ENCODE data around the gene GLT8D1.

Gene GLT8D1

DNA sequence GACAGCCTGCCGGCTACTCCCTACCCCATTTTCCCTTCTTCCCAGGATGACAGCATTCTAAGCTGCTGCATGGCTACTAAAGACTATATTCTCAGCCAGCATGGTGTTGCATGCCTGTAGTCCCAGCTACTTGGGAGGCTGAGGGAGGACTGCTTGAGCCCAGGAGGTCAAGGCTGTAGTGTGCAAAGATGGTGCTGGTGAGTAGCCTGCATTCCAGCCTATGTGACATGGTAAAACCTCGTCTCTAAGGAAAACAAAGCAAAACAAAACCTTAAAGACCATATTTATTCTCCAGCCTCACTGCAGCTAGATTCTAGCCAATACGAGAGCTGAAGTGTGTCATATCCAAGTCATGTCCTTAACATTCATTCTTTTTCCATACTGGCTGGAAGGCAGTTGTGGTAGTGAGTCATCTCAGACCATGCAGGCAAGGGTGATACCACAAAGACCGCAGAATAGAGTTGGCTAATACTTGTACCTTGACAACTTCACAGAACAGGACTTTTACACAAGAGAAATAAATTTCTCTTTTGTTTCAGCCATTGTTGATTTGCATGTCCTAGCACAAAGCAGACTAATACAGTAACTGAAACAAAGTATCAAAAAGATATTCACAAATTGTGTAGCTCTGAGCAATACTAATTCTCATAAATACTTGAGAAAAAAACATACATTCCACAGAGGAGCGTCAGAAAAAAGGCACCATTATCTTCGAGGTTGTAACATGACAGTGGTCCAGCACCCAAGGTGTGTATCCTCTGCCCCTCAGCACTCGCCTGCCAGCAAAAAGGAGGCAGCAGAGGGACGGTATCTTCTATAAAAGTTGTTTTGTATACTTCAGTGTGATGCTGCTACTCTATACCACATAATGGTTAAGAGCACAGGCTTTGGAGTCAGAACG is 34.7 kb downstream of the GLT8D1 start:
- Histone ChIP-seq H3K9ac (ENCODE audit: low read length) (no peak overlapping the region), H3K4me1 (ENCODE audit: insufficient read depth, low read length) (peaks cover 12% of the 10 kb centered on the region), H3K4me3 (ENCODE audit: low read depth in 1 of 2, low read length in 2 of 2) (no peak overlapping the region), H3K36me3 (ENCODE audit: insufficient read depth, low read length) (peaks cover 30% of the 10 kb centered on the region), H3K27me3 (ENCODE audit: control insufficient read depth in 1 of 2, insufficient read depth in 2 of 2, low read length in 2 of 2) (no peaks in the 10 kb centered on the region), H3K27ac (ENCODE audit: low read depth, low read length) (no peak overlapping the region), H3K9me3 (ENCODE audit: low read length) (no peaks in the 10 kb centered on the region)

DNA sequence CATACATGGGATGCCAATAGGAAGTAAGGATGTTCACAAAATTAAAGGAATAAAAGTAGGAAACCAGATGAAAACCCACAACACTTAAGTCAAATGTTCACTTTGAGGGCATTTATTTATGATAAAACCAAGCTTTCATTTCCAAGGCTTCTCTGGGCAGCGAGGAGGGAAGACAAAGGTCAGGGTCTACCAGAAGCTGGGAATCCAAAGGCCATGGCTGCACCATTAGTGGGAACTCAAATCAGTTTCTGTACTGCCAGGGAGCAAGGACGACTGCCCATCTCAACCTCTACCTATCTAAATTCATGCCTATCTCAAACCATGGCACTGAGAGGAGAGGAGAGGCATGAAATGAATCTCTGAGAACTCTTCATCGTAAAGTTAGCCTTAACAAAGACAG is 42.5 kb downstream of the GLT8D1 start:
- H3K9me3 ChIP-seq (ENCODE audit: low read length): no peaks in the 10 kb centered on the region
- no peaks in the 10 kb centered on the region for H3K4me1 ChIP-seq (ENCODE audit: insufficient read depth, low read length)
- H3K4me3 ChIP-seq (ENCODE audit: low read depth in 1 of 2, low read length in 2 of 2): no peak overlapping the region
- H3K36me3 ChIP-seq (ENCODE audit: insufficient read depth, low read length): peaks cover 43% of the 10 kb centered on the region
- no peak overlapping the region for H3K27ac ChIP-seq (ENCODE audit: low read depth, low read length)
- H3K9ac ChIP-seq (ENCODE audit: low read length): no peak overlapping the region
- H3K27me3 ChIP-seq (ENCODE audit: control insufficient read depth in 1 of 2, insufficient read depth in 2 of 2, low read length in 2 of 2): no peaks in the 10 kb centered on the region

DNA sequence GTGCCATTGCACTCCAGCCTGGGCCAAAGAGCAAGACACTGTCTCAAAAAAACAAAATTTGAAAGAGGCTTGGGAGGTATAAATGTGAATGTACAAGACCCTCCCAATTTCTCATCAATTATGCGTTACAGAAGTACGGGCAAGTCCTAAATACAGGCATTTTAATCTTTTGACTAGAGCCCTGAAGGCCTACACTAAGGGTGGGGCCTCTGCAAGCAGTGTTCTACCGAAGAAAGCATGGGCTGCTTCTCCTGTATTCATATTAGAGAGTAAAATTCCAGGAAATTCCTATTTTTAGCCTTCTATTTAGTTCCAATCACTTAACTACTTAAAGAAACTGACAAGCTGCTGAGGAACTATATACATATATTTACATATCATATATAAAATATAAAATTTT is 45.5 kb downstream of the GLT8D1 start:
- H3K4me1 ChIP-seq (ENCODE audit: insufficient read depth, low read length): no peaks in the 10 kb centered on the region
- no peak overlapping the region for H3K4me3 ChIP-seq (ENCODE audit: low read depth in 1 of 2, low read length in 2 of 2)
- no peak overlapping the region for H3K9ac ChIP-seq (ENCODE audit: low read length)
- peaks cover 51% of the 10 kb centered on the region for H3K36me3 ChIP-seq (ENCODE audit: insufficient read depth, low read length)
- H3K27me3 ChIP-seq (ENCODE audit: control insufficient read depth in 1 of 2, insufficient read depth in 2 of 2, low read length in 2 of 2): no peaks in the 10 kb centered on the region
- no peaks in the 10 kb centered on the region for H3K9me3 ChIP-seq (ENCODE audit: low read length)
- H3K27ac ChIP-seq (ENCODE audit: low read depth, low read length): no peak overlapping the region

DNA sequence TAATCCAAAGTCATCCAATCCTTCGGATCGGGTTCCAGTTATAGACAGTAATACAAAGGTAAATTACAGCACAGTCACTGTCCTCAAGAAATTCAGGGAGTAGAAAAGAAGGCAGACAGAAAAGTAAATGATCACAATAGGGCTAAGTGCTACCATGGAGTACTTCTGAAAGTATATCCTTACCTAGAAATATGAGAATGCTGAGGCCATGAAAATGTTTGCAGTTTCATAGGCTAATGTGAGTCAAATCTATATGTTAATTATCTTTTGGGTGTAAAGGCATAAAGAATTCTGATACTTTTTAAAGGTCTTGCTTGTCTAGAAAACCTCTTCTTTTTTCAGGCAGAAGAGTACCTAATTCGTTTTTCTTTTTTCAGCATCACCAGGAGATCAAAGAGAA is 49.7 kb downstream of the GLT8D1 start:
- Histone ChIP-seq H3K36me3 (ENCODE audit: insufficient read depth, low read length) (peaks cover 59% of the 10 kb centered on the region), H3K9me3 (ENCODE audit: low read length) (no peaks in the 10 kb centered on the region), H3K9ac (ENCODE audit: low read length) (no peak overlapping the region), H3K4me1 (ENCODE audit: insufficient read depth, low read length) (no peaks in the 10 kb centered on the region), H3K27ac (ENCODE audit: low read depth, low read length) (no peak overlapping the region), H3K27me3 (ENCODE audit: control insufficient read depth in 1 of 2, insufficient read depth in 2 of 2, low read length in 2 of 2) (no peaks in the 10 kb centered on the region), H3K4me3 (ENCODE audit: low read depth in 1 of 2, low read length in 2 of 2) (no peak overlapping the region)

DNA sequence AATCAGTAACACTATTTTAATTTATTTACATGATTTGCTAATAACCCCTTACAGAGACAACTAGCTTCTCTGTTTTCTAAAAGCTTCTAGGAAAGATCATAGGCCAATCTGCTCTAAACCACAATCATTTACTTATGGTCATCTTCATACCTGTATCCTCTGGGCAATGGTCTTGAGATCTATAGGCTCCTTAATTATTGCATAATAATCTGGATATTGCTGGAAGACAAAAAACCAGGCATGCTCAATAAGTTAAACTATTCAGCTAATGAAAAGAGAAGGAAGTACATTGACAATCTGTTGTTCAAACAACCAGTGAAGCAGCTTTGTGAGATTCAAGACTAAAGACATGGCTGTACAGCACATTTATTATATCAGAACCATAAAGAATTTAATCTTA is 54.0 kb downstream of the GLT8D1 start:
- no peaks in the 10 kb centered on the region for H3K9me3 ChIP-seq (ENCODE audit: low read length)
- H3K27me3 ChIP-seq (ENCODE audit: control insufficient read depth in 1 of 2, insufficient read depth in 2 of 2, low read length in 2 of 2): no peaks in the 10 kb centered on the region
- H3K9ac ChIP-seq (ENCODE audit: low read length): no peak overlapping the region
- H3K36me3 ChIP-seq (ENCODE audit: insufficient read depth, low read length): peaks cover 59% of the 10 kb centered on the region
- no peak overlapping the region for H3K27ac ChIP-seq (ENCODE audit: low read depth, low read length)
- no peaks in the 10 kb centered on the region for H3K4me1 ChIP-seq (ENCODE audit: insufficient read depth, low read length)
- no peak overlapping the region for H3K4me3 ChIP-seq (ENCODE audit: low read depth in 1 of 2, low read length in 2 of 2)

DNA sequence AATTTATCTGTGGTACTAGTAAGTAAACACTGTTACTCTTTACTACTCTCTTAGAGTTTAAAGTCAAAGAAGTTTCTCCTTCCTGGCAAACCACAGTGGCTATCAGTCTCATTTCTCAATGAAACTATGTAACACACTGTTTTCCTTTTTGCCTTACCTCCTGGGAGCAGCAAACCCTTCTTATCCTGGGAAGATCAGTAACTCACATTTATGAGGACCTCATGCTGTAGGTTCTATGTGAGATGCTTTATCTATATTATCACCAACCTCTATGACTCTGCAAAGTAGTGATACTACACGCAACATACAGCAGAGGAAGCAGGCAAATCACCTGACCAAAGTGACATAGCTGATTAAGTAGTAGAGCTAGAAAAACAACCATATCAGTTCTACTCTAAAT is 55.2 kb downstream of the GLT8D1 start:
- H3K4me3 ChIP-seq (ENCODE audit: low read depth in 1 of 2, low read length in 2 of 2): no peak overlapping the region
- H3K36me3 ChIP-seq (ENCODE audit: insufficient read depth, low read length): peaks cover 50% of the 10 kb centered on the region
- H3K9ac ChIP-seq (ENCODE audit: low read length): no peak overlapping the region
- H3K4me1 ChIP-seq (ENCODE audit: insufficient read depth, low read length): no peaks in the 10 kb centered on the region
- H3K27me3 ChIP-seq (ENCODE audit: control insufficient read depth in 1 of 2, insufficient read depth in 2 of 2, low read length in 2 of 2): no peaks in the 10 kb centered on the region
- no peaks in the 10 kb centered on the region for H3K9me3 ChIP-seq (ENCODE audit: low read length)
- H3K27ac ChIP-seq (ENCODE audit: low read depth, low read length): no peak overlapping the region

- no peak overlapping the region for H3K9ac ChIP-seq (ENCODE audit: low read length)
- peaks cover 51% of the 10 kb centered on the region for H3K36me3 ChIP-seq (ENCODE audit: insufficient read depth, low read length)
- H3K4me3 ChIP-seq (ENCODE audit: low read depth in 1 of 2, low read length in 2 of 2): no peak overlapping the region
- H3K4me1 ChIP-seq (ENCODE audit: insufficient read depth, low read length): no peaks in the 10 kb centered on the region
- no peaks in the 10 kb centered on the region for H3K9me3 ChIP-seq (ENCODE audit: low read length)
- H3K27me3 ChIP-seq (ENCODE audit: control insufficient read depth in 1 of 2, insufficient read depth in 2 of 2, low read length in 2 of 2): no peaks in the 10 kb centered on the region
- no peak overlapping the region for H3K27ac ChIP-seq (ENCODE audit: low read depth, low read length)
Observed at GRCh38 chr3:52649461-52650210, 56.0 kb downstream of the GLT8D1 start.

DNA sequence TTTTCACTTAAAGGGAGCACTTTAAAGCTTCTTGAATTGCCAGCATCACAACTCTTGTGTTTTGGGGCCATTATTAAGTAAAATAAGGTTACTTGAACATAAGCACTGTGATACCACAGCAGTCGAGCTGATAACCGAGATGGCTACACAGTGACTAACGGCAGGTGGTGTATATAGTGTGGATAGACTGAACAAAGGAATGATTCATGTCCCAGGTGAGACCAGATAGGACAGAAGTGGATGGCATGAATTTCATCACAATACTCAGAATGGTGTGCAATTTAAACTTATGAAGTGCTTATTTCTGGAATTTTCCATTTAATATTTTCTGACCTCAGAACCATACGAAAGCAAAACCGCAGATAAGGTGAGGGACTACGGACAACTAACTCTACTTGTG is 60.0 kb downstream of the GLT8D1 start:
- Histone ChIP-seq H3K36me3 (ENCODE audit: insufficient read depth, low read length) (peaks cover 50% of the 10 kb centered on the region), H3K9me3 (ENCODE audit: low read length) (no peaks in the 10 kb centered on the region), H3K27ac (ENCODE audit: low read depth, low read length) (no peak overlapping the region), H3K4me3 (ENCODE audit: low read depth in 1 of 2, low read length in 2 of 2) (no peak overlapping the region), H3K4me1 (ENCODE audit: insufficient read depth, low read length) (no peaks in the 10 kb centered on the region), H3K27me3 (ENCODE audit: control insufficient read depth in 1 of 2, insufficient read depth in 2 of 2, low read length in 2 of 2) (no peaks in the 10 kb centered on the region), H3K9ac (ENCODE audit: low read length) (no peak overlapping the region)
